ENCODE measurements around the gene SIGLECL1. TPM values are rescaled to one million over a fixed set of nuclear protein-coding genes. Genes with fewer than 3 reads are reported as not detected.
"Not testable (repeated sequence)": the region's sequence is repeated elsewhere in the genome, so short reads cannot be mapped to it uniquely, and the experiment has no call there.

SIGLECL1 gene
- total RNA-seq, 1 donor, result not detected

DNA sequence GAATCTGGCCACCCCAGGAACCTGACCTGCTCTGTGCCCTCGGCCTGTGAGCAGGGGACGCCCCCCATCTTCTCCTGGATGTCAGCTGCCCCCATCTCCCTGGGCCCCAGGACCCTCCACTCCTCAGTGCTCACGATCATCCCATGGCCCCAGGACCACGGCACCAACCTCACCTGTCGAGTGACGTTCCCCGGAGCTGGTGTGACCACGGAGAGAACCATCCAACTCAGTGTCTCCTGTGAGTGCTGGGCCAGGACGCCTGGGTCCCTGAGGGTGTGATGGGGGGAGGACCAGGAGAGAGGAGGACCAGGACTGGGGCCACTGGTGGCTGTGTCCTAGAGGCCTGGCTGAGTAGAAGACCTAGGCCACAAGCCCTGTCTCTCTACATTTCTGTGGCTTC is 39.0 kb upstream of the SIGLECL1 start:
- no peak overlapping the region for H3K4me3 ChIP-seq (ENCODE audit: low read depth, low read length)
- TF ChIP-seq, protein P1, sequence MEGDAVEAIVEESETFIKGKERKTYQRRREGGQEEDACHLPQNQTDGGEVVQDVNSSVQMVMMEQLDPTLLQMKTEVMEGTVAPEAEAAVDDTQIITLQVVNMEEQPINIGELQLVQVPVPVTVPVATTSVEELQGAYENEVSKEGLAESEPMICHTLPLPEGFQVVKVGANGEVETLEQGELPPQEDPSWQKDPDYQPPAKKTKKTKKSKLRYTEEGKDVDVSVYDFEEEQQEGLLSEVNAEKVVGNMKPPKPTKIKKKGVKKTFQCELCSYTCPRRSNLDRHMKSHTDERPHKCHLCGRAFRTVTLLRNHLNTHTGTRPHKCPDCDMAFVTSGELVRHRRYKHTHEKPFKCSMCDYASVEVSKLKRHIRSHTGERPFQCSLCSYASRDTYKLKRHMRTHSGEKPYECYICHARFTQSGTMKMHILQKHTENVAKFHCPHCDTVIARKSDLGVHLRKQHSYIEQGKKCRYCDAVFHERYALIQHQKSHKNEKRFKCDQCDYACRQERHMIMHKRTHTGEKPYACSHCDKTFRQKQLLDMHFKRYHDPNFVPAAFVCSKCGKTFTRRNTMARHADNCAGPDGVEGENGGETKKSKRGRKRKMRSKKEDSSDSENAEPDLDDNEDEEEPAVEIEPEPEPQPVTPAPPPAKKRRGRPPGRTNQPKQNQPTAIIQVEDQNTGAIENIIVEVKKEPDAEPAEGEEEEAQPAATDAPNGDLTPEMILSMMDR (IDR thresholded peaks at IDR 0.05; ENCODE audit: insufficient read depth, low read length), result no peak
- no peak for DNase-seq (ENCODE audit: low read depth)

DNA sequence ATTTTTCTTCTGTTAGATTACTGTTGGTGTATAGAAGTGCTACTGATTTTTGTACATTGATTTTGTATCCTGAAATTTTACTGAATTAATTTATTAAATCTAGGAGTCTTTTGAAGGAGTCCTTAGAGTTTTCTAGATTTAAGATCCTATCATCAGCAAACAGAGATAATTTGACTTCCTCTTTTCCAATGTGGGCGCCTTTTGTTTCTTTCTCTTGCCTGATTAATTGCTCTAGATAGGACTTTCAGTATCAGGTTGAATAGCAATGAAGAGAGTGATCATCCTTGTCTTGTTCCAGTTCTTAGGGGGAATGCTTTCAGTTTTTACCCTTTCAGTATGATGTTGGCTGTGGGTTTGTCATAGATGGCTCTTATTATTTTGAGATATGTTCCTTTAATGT is 31.6 kb upstream of the SIGLECL1 start:
- no peak overlapping the region for H3K4me3 ChIP-seq (ENCODE audit: low read depth, low read length)
- TF ChIP-seq, protein P1 (IDR thresholded peaks at IDR 0.05; ENCODE audit: insufficient read depth, low read length), result no peak
- DNase-seq (ENCODE audit: low read depth), result no peak

DNA sequence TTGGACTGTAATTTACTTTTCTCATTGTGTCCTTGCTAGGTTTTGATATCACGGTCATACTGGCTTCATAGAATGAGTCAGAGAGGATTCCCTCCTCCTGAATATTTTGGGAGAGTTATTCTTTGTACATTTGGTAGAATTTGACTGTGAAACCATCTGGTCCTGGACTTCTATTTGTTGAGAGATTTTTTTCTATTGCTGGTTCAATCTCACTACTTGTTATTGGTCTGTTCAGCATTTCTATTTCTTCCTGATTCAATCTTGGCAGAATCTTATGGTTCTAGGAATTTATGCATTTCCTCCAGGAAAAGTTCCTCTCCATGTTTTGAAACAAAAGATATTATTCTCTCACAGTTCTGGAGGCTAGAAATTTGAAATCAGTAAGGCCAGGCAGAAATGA is 30.9 kb upstream of the SIGLECL1 start:
- H3K4me3 ChIP-seq (ENCODE audit: low read depth, low read length), result no peak overlapping the region
- TF ChIP-seq, protein P1 (IDR thresholded peaks at IDR 0.05; ENCODE audit: insufficient read depth, low read length), result no peak

DNA sequence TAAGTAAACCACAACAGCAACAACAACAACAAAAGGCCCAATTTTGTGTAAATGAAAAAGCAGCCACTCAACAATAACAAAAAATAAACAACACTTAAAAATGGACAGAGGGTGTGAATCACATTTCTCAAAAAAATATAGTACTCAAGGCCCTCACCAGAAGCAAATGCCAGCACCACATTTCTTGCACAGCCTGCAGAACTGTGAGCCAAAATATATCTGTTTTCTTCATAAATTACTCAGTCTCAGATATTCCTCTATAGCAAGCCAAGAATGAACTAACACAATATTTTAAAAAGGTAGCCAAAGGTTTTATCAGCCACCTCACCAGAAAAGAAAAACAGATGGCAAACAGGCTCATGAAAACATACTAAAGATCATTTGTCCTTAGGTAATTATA is 29.9 kb upstream of the SIGLECL1 start:
- TF ChIP-seq, protein P1 (IDR thresholded peaks at IDR 0.05; ENCODE audit: insufficient read depth, low read length), result no peak
- DNase-seq (ENCODE audit: low read depth), result no peak
- no peak overlapping the region for H3K4me3 ChIP-seq (ENCODE audit: low read depth, low read length)

More for the DNA sequence above, 30.9 kb upstream of the SIGLECL1 start:
- DNase-seq (ENCODE audit: low read depth), result no peak

DNA sequence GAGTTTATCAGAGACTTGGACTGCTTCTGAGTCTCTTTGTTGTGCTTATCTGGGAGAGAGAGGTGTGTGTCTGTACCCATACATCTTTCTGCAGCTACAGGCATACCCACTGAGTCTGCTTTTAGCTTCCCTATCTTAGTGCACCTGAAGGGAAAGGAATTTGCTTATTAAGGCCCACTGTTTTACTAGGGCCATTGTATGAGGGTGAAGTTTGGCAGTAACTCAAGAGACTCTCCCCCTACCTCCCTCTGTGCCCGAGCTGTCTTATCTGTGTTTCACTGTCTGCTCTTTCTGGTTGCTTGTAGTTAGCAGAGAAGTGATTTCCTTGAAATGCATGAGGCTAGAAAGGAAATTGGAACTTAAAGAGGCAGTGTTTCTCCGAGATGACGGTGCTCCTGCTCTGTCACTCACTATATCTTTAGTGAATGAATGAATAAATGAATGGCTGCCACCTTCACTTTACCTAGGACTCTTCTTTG is 26.7 kb upstream of the SIGLECL1 start:
- no peak overlapping the region for H3K4me3 ChIP-seq (ENCODE audit: low read depth, low read length)
- no peak for DNase-seq (ENCODE audit: low read depth)
- TF ChIP-seq, protein P1 (IDR thresholded peaks at IDR 0.05; ENCODE audit: insufficient read depth, low read length), result no peak

DNA sequence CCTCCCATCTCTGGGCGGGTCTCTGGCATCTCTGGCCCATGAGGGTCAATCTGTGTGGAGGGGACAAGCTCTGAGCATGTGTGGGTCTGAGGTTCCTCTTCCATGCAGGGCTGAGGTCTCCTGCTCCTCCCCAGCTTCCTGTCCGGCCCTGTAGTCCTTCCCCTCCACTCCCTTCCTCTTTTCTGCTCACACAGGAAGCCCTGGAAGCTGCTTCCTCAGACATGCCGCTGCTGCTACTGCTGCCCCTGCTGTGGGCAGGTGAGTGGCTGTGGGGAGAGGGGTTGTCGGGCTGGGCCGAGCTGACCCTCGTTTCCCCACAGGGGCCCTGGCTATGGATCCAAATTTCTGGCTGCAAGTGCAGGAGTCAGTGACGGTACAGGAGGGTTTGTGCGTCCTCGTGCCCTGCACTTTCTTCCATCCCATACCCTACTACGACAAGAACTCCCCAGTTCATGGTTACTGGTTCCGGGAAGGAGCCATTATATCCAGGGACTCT is 25.9 kb upstream of the SIGLECL1 start, which contains the start of gene CD33:
CD33 (plus strand) TSS at position 183 of the 496 bp plus-strand sequence; CDS start at position 222, 39 bp downstream.
- H3K4me3 ChIP-seq (ENCODE audit: low read depth, low read length); DNase-seq (ENCODE audit: low read depth): not testable (repeated sequence)

DNA sequence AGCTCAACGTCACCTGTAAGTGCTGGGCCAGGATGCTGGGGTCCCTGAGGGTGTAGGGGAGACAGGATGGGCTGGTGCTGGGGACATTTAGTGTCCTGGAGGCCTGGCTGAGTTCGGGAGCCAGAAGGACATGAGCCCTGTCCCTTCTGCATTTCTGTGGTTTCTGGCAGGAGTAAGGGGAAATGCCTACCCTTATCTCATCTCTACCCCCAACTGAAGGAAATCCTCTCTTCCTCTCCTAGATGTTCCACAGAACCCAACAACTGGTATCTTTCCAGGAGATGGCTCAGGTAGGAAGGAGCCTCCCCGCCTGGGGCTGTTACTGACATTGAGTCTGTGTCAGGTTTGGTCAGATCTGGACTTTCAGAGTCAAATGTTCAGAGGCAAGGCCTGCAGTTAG is 24.8 kb upstream of the SIGLECL1 start:
- H3K4me3 ChIP-seq (ENCODE audit: low read depth, low read length), result no peak overlapping the region
- TF ChIP-seq, protein P1 (IDR thresholded peaks at IDR 0.05; ENCODE audit: insufficient read depth, low read length), result no peak
- no peak for DNase-seq (ENCODE audit: low read depth)

Measured in fibroblast of the aortic adventitia (primary cell).